ENCODE data around the gene TMSB4X.
"Not testable (repeated sequence)": the region's sequence is repeated elsewhere in the genome, so short reads cannot be mapped to it uniquely, and the experiment has no call there.

TMSB4X gene

GRCh38 chrX:13009273-13009672 is 34.4 kb downstream of the TMSB4X start:
- Mint-ChIP-seq H3K4me1 (ENCODE audit: low read depth) (peaks cover 68% of the 10 kb centered on the region), H3K4me3 (no peak overlapping the region), H3K27me3 (no peaks in the 10 kb centered on the region), H3K27ac (no peak overlapping the region), H3K36me3 (ENCODE audit: low read depth) (no peaks in the 10 kb centered on the region), H3K9me3 (no peaks in the 10 kb centered on the region)

GRCh38 chrX:13009844-13010243 is 34.9 kb downstream of the TMSB4X start:
- no peaks in the 10 kb centered on the region for H3K9me3 Mint-ChIP-seq
- H3K4me1 Mint-ChIP-seq (ENCODE audit: low read depth) = peaks cover 69% of the 10 kb centered on the region
- H3K27me3 Mint-ChIP-seq = no peaks in the 10 kb centered on the region
- H3K36me3 Mint-ChIP-seq (ENCODE audit: low read depth) = no peaks in the 10 kb centered on the region
- H3K4me3 Mint-ChIP-seq = no peak overlapping the region
- no peak overlapping the region for H3K27ac Mint-ChIP-seq

DNA sequence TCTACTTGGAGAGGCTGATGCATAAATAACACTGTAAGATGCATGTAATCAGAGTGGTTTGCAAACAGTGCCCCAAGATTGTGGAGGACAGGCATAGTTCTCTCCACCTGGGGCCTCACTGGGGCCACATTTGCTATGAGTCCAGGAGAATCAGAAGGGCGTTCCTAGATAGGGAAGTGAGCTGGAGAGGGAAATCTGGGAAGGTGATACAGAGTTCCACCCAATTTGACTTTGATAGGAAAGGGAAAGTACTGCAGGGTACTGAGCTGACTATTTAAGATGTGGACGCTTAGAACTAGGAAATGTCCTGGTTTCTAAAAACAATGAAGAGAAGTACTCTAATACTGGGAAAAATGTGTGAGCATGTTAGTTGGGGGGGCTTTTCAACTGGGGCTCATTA is 35.6 kb downstream of the TMSB4X start:
- H3K27ac Mint-ChIP-seq = no peak overlapping the region
- no peaks in the 10 kb centered on the region for H3K9me3 Mint-ChIP-seq
- H3K4me3 Mint-ChIP-seq = no peak overlapping the region
- no peaks in the 10 kb centered on the region for H3K27me3 Mint-ChIP-seq
- H3K36me3 Mint-ChIP-seq (ENCODE audit: low read depth) = no peaks in the 10 kb centered on the region
- peaks cover 69% of the 10 kb centered on the region for H3K4me1 Mint-ChIP-seq (ENCODE audit: low read depth)

DNA sequence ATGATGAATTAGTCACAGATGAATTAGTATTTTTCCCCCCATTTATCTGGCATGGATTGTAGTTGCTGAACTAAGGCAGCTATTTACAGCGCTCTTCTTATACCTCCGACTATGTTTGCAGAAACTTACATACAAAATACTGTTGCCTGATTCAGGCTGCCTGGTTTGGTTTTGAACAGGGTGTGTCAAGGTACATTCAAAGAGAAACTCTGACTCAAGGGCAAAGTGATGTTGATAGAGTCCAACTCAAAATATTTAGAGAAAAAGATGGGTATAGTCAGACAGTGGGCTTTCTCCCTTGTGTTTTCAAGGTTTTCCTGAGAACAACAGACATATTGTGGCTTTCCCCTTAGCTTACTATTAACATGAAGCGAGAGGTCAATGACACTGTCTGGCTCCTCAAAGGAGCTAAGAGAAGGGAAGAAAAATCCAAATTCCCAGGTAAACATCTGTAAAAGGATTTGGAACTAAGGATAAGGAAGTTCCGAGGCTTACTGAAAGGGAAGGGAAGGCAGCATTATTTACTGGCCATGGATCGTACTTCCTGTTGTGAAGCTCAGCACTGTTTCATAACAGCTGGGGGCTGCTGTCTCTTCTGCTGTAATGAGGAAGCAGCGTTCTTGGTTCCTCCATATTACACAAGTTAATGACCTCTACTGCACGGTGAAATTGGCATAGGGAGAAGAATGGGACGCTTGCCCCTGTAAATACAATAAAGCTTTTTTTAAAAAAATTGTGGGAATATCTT is 38.6 kb downstream of the TMSB4X start:
- Mint-ChIP-seq H3K27ac (peak overlapping the region; percentile 87), H3K4me1 (ENCODE audit: low read depth) (peaks cover 51% of the 10 kb centered on the region), H3K4me3 (peak overlapping the region; percentile 64), H3K9me3 (no peaks in the 10 kb centered on the region), H3K36me3 (ENCODE audit: low read depth) (no peaks in the 10 kb centered on the region), H3K27me3 (no peaks in the 10 kb centered on the region)

DNA sequence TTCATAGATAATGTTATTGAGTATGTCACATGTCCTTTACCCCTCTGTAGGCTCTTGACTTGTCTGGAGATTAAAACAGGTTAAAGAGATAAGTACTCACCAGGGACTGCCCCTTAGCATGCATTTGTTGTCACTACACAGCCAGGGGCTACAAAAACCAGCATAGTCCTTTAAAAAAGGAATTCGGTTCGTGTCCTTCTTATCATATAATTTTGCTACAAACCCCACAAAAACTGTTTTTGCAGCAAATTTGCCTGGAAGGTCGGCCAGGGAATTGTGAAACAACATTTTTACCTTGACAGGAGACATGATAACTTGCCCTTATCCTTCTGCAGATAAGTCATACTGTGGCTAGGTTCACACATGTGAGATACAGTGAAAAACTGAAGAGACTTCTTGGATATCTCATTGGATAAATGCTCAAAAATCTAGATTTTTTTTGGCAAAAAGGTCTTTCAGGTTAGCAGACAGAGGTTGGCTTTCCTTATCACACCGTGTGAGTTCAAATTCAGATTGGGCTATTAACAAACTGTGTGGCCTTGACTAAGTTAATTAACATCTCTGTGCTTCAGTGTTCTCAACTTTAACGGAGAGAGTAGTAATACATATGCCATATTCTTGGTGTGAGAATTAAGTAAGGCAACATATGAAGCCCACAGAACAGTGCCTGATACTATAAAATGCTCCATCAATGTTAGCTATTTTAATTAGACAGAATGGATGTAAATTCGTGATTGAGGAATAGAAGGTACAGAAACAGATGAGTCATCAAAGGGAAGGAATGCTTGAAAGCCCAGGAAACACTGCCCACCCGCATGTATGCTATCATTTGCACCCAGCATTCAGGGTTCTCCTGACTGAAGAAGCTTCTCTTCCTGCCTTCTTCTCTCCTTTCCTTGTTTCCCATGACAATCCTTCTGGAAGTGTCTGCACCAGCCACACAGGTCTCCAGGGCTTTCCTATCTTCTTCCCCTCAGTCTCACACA is 39.5 kb downstream of the TMSB4X start:
- Mint-ChIP-seq H3K9me3 (no peaks in the 10 kb centered on the region), H3K4me3 (peak overlapping the region; percentile 64), H3K27me3 (no peaks in the 10 kb centered on the region), H3K27ac (peak overlapping the region; percentile 87), H3K36me3 (ENCODE audit: low read depth) (no peaks in the 10 kb centered on the region), H3K4me1 (ENCODE audit: low read depth) (peaks cover 47% of the 10 kb centered on the region)

DNA sequence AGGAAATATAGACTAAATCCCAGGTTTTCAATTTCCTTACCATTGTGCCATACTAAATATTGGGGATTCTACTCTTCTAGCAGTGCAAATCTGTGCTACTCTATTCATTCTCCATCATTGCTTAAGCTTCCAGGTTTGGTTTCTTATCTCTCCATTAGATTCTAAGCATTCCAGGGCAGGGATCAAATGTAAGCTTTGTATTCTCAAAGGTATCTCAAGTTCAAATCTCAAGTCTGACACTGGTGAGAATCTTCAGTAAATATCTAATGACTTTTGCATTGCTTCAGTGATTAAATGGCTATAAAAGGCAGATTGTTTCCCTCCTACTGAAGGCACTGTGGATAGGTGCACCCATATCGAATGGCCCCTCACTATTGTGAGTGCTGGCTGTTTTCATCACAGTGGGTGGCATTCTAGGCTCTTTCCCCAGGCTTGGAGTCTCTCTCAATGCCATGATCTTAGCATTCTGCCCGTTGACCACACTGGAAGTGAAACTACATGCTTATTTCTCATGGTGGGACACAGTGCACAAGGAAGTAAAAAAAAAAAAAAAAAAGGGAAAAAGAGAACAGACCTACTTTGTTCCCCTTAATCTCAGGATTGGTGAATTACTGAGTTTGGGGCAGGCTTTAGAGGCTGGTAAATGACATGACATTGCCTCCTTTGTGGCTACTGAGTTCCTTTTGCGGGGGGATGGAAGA is 40.8 kb downstream of the TMSB4X start:
- Mint-ChIP-seq H3K27ac (peak overlapping the region; percentile 52), H3K4me1 (ENCODE audit: low read depth) (peaks cover 47% of the 10 kb centered on the region), H3K27me3 (no peaks in the 10 kb centered on the region), H3K9me3 (no peaks in the 10 kb centered on the region), H3K4me3 (no peak overlapping the region), H3K36me3 (ENCODE audit: low read depth) (no peaks in the 10 kb centered on the region)

GRCh38 chrX:13016731-13017130 is 41.8 kb downstream of the TMSB4X start:
- not testable (repeated sequence) for H3K9me3 Mint-ChIP-seq; H3K27me3 Mint-ChIP-seq; H3K27ac Mint-ChIP-seq; H3K36me3 Mint-ChIP-seq (ENCODE audit: low read depth); H3K4me3 Mint-ChIP-seq
- peaks cover 47% of the 10 kb centered on the region for H3K4me1 Mint-ChIP-seq (ENCODE audit: low read depth)

GRCh38 chrX:13022926-13023325 is 48.0 kb downstream of the TMSB4X start:
- Mint-ChIP-seq H3K27ac (peak overlapping the region; percentile 65), H3K27me3 (no peaks in the 10 kb centered on the region), H3K9me3 (peaks cover 3% of the 10 kb centered on the region), H3K36me3 (ENCODE audit: low read depth) (no peaks in the 10 kb centered on the region), H3K4me3 (peak overlapping the region; percentile 23), H3K4me1 (ENCODE audit: low read depth) (peaks cover 57% of the 10 kb centered on the region)

- Mint-ChIP-seq H3K4me1 (ENCODE audit: low read depth) (peaks cover 63% of the 10 kb centered on the region), H3K36me3 (ENCODE audit: low read depth) (no peaks in the 10 kb centered on the region), H3K27me3 (no peaks in the 10 kb centered on the region), H3K4me3 (no peak overlapping the region), H3K9me3 (peaks cover 3% of the 10 kb centered on the region), H3K27ac (peak overlapping the region; percentile 65)
These were observed 48.7 kb downstream of the TMSB4X start for GRCh38 chrX:13023567-13023966.

GRCh38 chrX:13023979-13024378 is 49.1 kb downstream of the TMSB4X start:
- Mint-ChIP-seq H3K4me1 (ENCODE audit: low read depth) (peaks cover 67% of the 10 kb centered on the region), H3K27me3 (no peaks in the 10 kb centered on the region), H3K4me3 (no peak overlapping the region), H3K27ac (peak overlapping the region; percentile 65), H3K36me3 (ENCODE audit: low read depth) (no peaks in the 10 kb centered on the region), H3K9me3 (peaks cover 3% of the 10 kb centered on the region)

DNA sequence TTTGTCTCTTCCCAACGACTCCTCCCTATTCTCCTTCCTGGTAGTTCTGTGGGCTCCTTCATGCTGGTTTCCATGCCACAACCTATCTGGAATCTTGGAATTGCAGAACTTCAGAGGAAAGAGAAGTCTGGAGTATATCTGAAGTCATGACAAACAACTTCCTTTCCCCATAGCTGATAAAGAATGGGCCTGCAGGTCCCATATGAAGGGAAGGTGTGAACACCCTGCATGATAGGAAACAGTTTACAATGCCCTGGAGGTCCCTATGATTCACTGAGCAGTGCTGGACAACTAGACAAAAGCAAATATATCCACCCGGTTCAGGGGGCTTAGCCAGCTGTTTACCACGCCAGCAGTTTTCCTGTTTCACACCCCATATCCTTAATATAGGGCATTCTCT is 50.1 kb downstream of the TMSB4X start:
- Mint-ChIP-seq H3K4me1 (ENCODE audit: low read depth) (peaks cover 78% of the 10 kb centered on the region), H3K4me3 (no peak overlapping the region), H3K9me3 (peaks cover 3% of the 10 kb centered on the region), H3K27ac (peak overlapping the region; percentile 92), H3K27me3 (no peaks in the 10 kb centered on the region), H3K36me3 (ENCODE audit: low read depth) (no peaks in the 10 kb centered on the region)
